ENCODE measurements around the gene DCP1B.

GRCh38 chr12:2013527-2014223 is 9.4 kb upstream of the DCP1B start:
- TF ChIP-seq CTCF (IDR thresholded peaks at IDR 0.05; ENCODE audit: insufficient read depth, low read length, poor library complexity, severe bottlenecking) (no peak), EZH2phosphoT487 (conservative IDR thresholded peaks at IDR 0.05; ENCODE audit: low read length) (no peak)

Measured in SU-DHL-6 (cell line).